T-helper 17 cell (primary cell): Measurements from ENCODE around the gene GPR27. TPM values are rescaled to one million over a fixed set of nuclear protein-coding genes. Genes with fewer than 3 reads are reported as not detected.

Experiments used
- ATAC-seq: fragments of 150-1000 bp; cut with Tn5 transposase; 2 replicates; pipeline ENCODE4 v1.10.0; 2021; ENCODE audit warnings: mild to moderate bottlenecking, moderate library complexity
- DNase-seq, 3 donors: peaks; one replicate each; pipeline versions ENCODE4 v3.0.0 to v3.0.0-alpha.2; 2020 to 2021
- H3K9me3 ChIP-seq: one replicate; pipeline ENCODE4 v1.7.0; 2013; ENCODE audit warnings: low read length, mild to moderate bottlenecking; ENCODE audit not compliant: control insufficient read depth, poor library complexity, severe bottlenecking
- H3K27ac Mint-ChIP-seq: one replicate; pipeline ENCODE4 v1.8.0; 2022; ENCODE audit warnings: mild to moderate bottlenecking, moderate library complexity, mixed read lengths
- H3K27me3 Mint-ChIP-seq: one replicate; pipeline ENCODE4 v1.8.0; 2022; ENCODE audit warnings: mixed read lengths
- H3K36me3 Mint-ChIP-seq: one replicate; pipeline ENCODE4 v1.8.0; 2022; ENCODE audit warnings: low read depth, mixed read lengths
- H3K4me1 Mint-ChIP-seq: one replicate; pipeline ENCODE4 v1.8.0; 2022; ENCODE audit warnings: mild to moderate bottlenecking, mixed read lengths
- H3K4me3 Mint-ChIP-seq: one replicate; pipeline ENCODE4 v1.8.0; 2022; ENCODE audit warnings: mild to moderate bottlenecking, moderate library complexity, mixed read lengths
- total RNA-seq, 4 donors: library from RNA in 2 of 4; stranded (reverse) in 2 of 4; gene quantifications; one replicate each; pipeline ENCODE4 v1.2.3 and lab custom pipeline; 2022 to 2026

Gene GPR27
- total RNA-seq, 2 donors from 2014 or later: 1.0 TPM

DNA sequence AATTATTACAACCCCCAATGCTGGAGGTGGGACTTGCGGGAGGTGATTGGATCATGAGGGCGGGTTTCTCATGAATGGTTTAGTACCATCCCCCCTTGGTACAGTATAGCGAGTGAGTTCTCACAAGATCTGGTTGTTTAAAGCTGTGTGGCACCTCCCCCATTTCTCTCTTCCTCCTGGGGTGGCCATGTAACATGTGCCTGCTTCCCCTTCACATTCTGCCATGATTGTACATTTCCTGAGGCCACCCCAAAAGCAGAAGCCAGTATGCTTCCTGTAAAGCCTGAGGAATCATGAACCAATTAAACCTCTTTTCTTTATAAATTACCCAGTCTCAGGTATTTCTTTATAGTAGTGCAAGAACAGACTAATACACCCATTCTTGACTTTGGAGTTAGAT lies 51.5 kb downstream of the GPR27 start:
- no peak for DNase-seq
- H3K4me3 Mint-ChIP-seq: no peak overlapping the region
- no peak overlapping the region for H3K27ac Mint-ChIP-seq
- no peaks in the 10 kb centered on the region for H3K4me1 Mint-ChIP-seq
- no peak for ATAC-seq
- H3K27me3 Mint-ChIP-seq: peaks cover 33% of the 10 kb centered on the region
- H3K9me3 ChIP-seq: no peaks in the 10 kb centered on the region
- no peaks in the 10 kb centered on the region for H3K36me3 Mint-ChIP-seq

DNA sequence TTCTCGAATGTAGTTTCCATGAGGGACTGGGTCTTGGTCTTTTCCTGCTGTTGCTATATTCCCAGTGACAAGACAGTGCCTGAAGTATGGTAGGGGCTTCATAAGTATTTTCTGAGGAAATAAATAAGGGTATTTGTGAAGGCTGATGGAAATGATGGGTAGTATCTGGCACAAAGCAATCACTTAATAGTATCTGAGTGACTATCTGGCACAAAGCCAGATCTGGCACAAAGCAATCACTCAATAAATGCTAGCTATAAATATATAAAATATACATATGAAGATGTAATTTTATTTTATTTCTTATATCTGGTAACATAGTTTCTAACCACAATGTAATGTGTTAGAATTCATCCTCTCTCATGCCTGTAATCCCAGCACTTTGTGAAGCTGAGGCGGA lies 52.0 kb downstream of the GPR27 start:
- peaks cover 31% of the 10 kb centered on the region for H3K27me3 Mint-ChIP-seq
- no peaks in the 10 kb centered on the region for H3K36me3 Mint-ChIP-seq
- H3K4me3 Mint-ChIP-seq: no peak overlapping the region
- no peak overlapping the region for H3K27ac Mint-ChIP-seq
- DNase-seq (no peak), ATAC-seq (no peak)
- no peaks in the 10 kb centered on the region for H3K4me1 Mint-ChIP-seq
- no peaks in the 10 kb centered on the region for H3K9me3 ChIP-seq

Other genes with a start within 250 kb of the GPR27 start
- gene FOXP1, start 170.1 kb upstream of the GPR27 start, total RNA-seq: 100 to 1,000 TPM; 377 to 395 TPM
- gene EIF4E3, start 28.5 kb upstream of the GPR27 start, total RNA-seq: 10 to 100 TPM; 41.4 to 63.7 TPM
- gene PROK2, start 31.3 kb downstream of the GPR27 start, total RNA-seq: 1 to 10 TPM in 1 of 2 donors, under 1 TPM in 1; 0.65 to 1.5 TPM